PC-3 (cell line): Measurements from ENCODE around the gene REG4. TPM values are rescaled to one million over a fixed set of nuclear protein-coding genes. Genes with fewer than 3 reads are reported as not detected.

ENCODE experiments used
- ATAC-seq: fragments of 200-7000 bp; cut with Tn5 transposase; 2 replicates; pipeline ENCODE4 v1.9.1; 2020; ENCODE audit warnings: mild to moderate bottlenecking, moderate library complexity
- BruUV-seq: library from RNA; stranded (reverse); fragments of 400-500 nt; replicated peaks from 2 replicates; lab custom pipeline; 2021; lab: Mats Ljungman, UMichigan
- CTCF ChIA-PET: fragments of 300-600 bp; sonication (Branson Sonifier 250); formaldehyde crosslinking; loops from one replicate; lab custom pipeline; 2022; ENCODE audit warnings: antibody characterized with exemption; lab: Charles Lee
- POLR2A ChIA-PET: fragments of 300-600 bp; sonication (Branson Sonifier 250); formaldehyde crosslinking; loops from one replicate; lab custom pipeline; 2022; ENCODE audit warnings: antibody characterized with exemption; ENCODE audit not compliant: unreplicated experiment; lab: Charles Lee
- DNase-seq: peaks from one replicate; pipeline ENCODE4 v3.0.0-alpha.2; 2015
- H2AFZ ChIP-seq: fragments of 300-600 bp; sonication (generic); 2 replicates; pipeline ENCODE4 v1.6.0; 2016; ENCODE audit warnings: antibody characterized with exemption, low read length
- H3F3A ChIP-seq: fragments of 300-600 bp; sonication (generic); one replicate; pipeline ENCODE4 v1.6.0; 2017; ENCODE audit warnings: antibody characterized with exemption, low read length, control low read depth, mild to moderate bottlenecking; ENCODE audit not compliant: unreplicated experiment
- H3K27ac ChIP-seq: fragments of 300-600 bp; sonication (generic); 2 replicates; pipeline ENCODE4 v1.5.1; 2016; ENCODE audit warnings: mild to moderate bottlenecking, low read length
- H3K27me3 ChIP-seq: fragments of 300-600 bp; sonication (generic); 2 replicates; pipeline ENCODE4 v1.6.1; 2016; ENCODE audit warnings: low read length, mixed read lengths
- H3K36me3 ChIP-seq: fragments of 300-600 bp; sonication (generic); 2 replicates; pipeline ENCODE4 v1.6.1; 2016; ENCODE audit warnings: low read depth, mixed run types, low read length, mixed read lengths
- H3K4me1 ChIP-seq: fragments of 300-600 bp; sonication (generic); 2 replicates; pipeline ENCODE4 v1.5.1; 2016; ENCODE audit warnings: low read length; ENCODE audit not compliant: insufficient read depth
- H3K4me2 ChIP-seq: fragments of 300-600 bp; sonication (generic); 2 replicates; pipeline ENCODE4 v1.6.0; 2016; ENCODE audit warnings: low read length
- H3K4me3 ChIP-seq: fragments of 300-600 bp; sonication (generic); 2 replicates; pipeline ENCODE4 v1.5.1; 2016; ENCODE audit warnings: mild to moderate bottlenecking, low read length, mixed read lengths
- H3K79me2 ChIP-seq: fragments of 300-600 bp; sonication (generic); 2 replicates; pipeline ENCODE4 v1.6.1; 2017; ENCODE audit warnings: low read length, mixed read lengths
- H3K9ac ChIP-seq: fragments of 300-600 bp; sonication (generic); 2 replicates; pipeline ENCODE4 v1.6.0; 2016; ENCODE audit warnings: mild to moderate bottlenecking, low read length
- H3K9me2 ChIP-seq: fragments of 300-600 bp; sonication (generic); replicated peaks from 2 replicates; pipeline ENCODE4 v1.6.1; 2016; ENCODE audit warnings: mixed run types, low read length, mixed read lengths
- H3K9me3 ChIP-seq: fragments of 300-600 bp; sonication (generic); 2 replicates; pipeline ENCODE4 v1.6.1; 2016; ENCODE audit warnings: low read length, mixed read lengths
- H4K20me1 ChIP-seq: fragments of 300-600 bp; sonication (generic); 2 replicates; pipeline ENCODE4 v1.6.1; 2016; ENCODE audit warnings: low read length, mixed read lengths
- EZH2 ChIP-seq: fragments of 300-600 bp; sonication (generic); IDR thresholded peaks from one replicate; pipeline ENCODE4 v1.6.1; 2017; ENCODE audit warnings: antibody characterized with exemption, mild to moderate bottlenecking, low read length; ENCODE audit not compliant: unreplicated experiment
- EZH2phosphoT487 ChIP-seq: fragments of 300-600 bp; sonication (generic); IDR thresholded peaks from 2 replicates; pipeline ENCODE4 v1.6.1; 2018; ENCODE audit warnings: mild to moderate bottlenecking, antibody characterized with exemption, low read length, borderline replicate concordance
- intact Hi-C: fragments of 100-400 bp; cut with micrococcal nuclease; formaldehyde crosslinking; loops from 2 replicates; pipeline ENCODE4 v1.9.0; 2023
- total RNA-seq: library from RNA; depleted of rRNA; stranded (reverse); fragments of >200 nt; gene quantifications from 2 replicates; pipeline ENCODE4 v1.2.3, GENCODE V29; 2014
- TF ChIP-seq, protein P1 (sequence below): fragments of 300-600 bp; sonication (generic); conservative IDR thresholded peaks from 2 replicates; pipeline ENCODE4 v1.5.1; 2017; ENCODE audit warnings: antibody characterized with exemption, low read depth, mild to moderate bottlenecking, low read length

The REG4 gene
- total RNA-seq, 1 experiment from 2014 or later: 0.87 TPM

- Histone ChIP-seq H3K36me3 (no peaks in the 10 kb centered on the region), H2AFZ (no peak overlapping the region), H3K9me3 (no peaks in the 10 kb centered on the region), H3K9me2 (no peaks in the 10 kb centered on the region), H3K4me3 (no peak overlapping the region), H3K27ac (no peak overlapping the region), H3K27me3 (no peaks in the 10 kb centered on the region), H3K79me2 (no peaks in the 10 kb centered on the region), H3F3A (no peaks in the 10 kb centered on the region), H3K4me1 (peaks cover 78% of the 10 kb centered on the region), H4K20me1 (no peaks in the 10 kb centered on the region), H3K4me2 (no peak overlapping the region), H3K9ac (no peak overlapping the region)
- peak; percentile 12 for DNase-seq
- intact Hi-C loops: loop anchor here (10.0 kb wide), 1 partner anchor 109 kb away; no protein-coding TSS in a partner anchor
- BruUV-seq: no TSS peak
- CTCF ChIA-PET: no interaction called here
- ATAC-seq: no peak
- TF ChIP-seq, protein P1, sequence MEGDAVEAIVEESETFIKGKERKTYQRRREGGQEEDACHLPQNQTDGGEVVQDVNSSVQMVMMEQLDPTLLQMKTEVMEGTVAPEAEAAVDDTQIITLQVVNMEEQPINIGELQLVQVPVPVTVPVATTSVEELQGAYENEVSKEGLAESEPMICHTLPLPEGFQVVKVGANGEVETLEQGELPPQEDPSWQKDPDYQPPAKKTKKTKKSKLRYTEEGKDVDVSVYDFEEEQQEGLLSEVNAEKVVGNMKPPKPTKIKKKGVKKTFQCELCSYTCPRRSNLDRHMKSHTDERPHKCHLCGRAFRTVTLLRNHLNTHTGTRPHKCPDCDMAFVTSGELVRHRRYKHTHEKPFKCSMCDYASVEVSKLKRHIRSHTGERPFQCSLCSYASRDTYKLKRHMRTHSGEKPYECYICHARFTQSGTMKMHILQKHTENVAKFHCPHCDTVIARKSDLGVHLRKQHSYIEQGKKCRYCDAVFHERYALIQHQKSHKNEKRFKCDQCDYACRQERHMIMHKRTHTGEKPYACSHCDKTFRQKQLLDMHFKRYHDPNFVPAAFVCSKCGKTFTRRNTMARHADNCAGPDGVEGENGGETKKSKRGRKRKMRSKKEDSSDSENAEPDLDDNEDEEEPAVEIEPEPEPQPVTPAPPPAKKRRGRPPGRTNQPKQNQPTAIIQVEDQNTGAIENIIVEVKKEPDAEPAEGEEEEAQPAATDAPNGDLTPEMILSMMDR: no peak
- TF ChIP-seq EZH2 (no peak), EZH2phosphoT487 (no peak)
- POLR2A ChIA-PET: no interaction called here
Observed at GRCh38 chr1:119784191-119784781, 27.0 kb downstream of the REG4 start.

DNA sequence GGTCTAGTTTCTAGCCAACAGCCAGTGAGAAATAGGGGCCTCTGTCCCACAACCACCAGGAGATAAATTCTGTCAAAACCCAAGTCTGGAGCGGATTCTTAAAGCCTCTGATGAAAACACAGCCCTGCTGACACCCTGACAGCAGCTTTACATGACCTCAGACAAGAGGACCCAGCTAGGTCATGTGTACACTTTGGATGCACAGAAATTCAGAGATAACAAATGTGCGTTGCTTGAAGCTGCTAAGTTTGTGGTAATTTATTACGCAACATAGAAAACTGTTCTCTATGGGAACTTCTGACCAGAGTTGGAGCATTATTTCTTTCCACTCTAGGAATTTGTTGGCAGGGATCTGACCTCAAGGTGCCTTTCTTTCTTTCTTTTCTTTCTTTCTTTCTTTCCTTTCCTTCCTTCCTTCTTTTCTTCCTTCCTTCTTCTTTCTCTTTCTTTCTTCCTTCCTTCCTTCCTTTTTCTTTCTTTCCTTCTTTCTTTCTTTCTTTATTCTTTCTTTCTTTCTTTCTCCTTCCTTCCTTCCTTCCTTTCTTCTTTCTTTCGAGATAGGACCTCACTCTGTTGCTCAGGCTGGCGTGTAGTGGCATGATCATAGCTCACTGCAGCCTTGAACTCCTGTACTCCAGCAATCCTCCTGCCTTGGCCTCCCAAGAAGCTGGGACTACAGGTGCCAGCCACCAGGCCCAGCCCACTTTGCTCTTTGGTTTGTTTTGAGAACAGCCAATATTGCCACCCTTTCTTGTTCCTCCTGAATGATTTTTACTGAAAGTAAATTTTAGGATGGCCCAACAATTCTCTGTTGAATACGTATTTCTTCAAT lies 27.7 kb downstream of the REG4 start:
- Histone ChIP-seq H3K9me3 (no peaks in the 10 kb centered on the region), H3K4me2 (peak overlapping the region; percentile 64), H3K9ac (no peak overlapping the region), H3K4me3 (no peak overlapping the region), H3K36me3 (no peaks in the 10 kb centered on the region), H3K4me1 (peaks cover 75% of the 10 kb centered on the region), H3K27me3 (no peaks in the 10 kb centered on the region), H3F3A (no peaks in the 10 kb centered on the region), H3K9me2 (no peaks in the 10 kb centered on the region), H3K79me2 (no peaks in the 10 kb centered on the region), H3K27ac (peak overlapping the region; percentile 49), H2AFZ (no peak overlapping the region), H4K20me1 (no peaks in the 10 kb centered on the region)
- DNase-seq: peak; percentile 4
- BruUV-seq: no TSS peak
- ChIA-PET CTCF (no interaction called here), POLR2A (no interaction called here)
- TF ChIP-seq, protein P1: no peak
- TF ChIP-seq EZH2: no peak
- TF ChIP-seq EZH2phosphoT487: no peak
- intact Hi-C loops: loop anchor here (10.0 kb wide), 1 partner anchor 109 kb away; no protein-coding TSS in a partner anchor
- no peak for ATAC-seq
